Endothelial cell (in vitro differentiated cells): Measurements from ENCODE around the gene TMEM51. TPM values are rescaled to one million over a fixed set of nuclear protein-coding genes. Genes with fewer than 3 reads are reported as not detected.

Experiments
- DNase-seq: peaks from one replicate; pipeline ENCODE4 v3.0.0; 2021; ENCODE audit warnings: low spot score
- H3K27ac Mint-ChIP-seq: one replicate; pipeline ENCODE4 v1.8.0; 2021; ENCODE audit warnings: mixed read lengths, inconsistent platforms; ENCODE audit not compliant: unreplicated experiment
- H3K27me3 Mint-ChIP-seq: one replicate; pipeline ENCODE4 v1.8.0; 2021; ENCODE audit warnings: mild to moderate bottlenecking, moderate library complexity, mixed read lengths, inconsistent platforms; ENCODE audit not compliant: unreplicated experiment
- H3K36me3 Mint-ChIP-seq: one replicate; pipeline ENCODE4 v1.8.0; 2021; ENCODE audit warnings: mild to moderate bottlenecking, low read depth, mixed read lengths, inconsistent platforms; ENCODE audit not compliant: unreplicated experiment
- H3K4me1 Mint-ChIP-seq: one replicate; pipeline ENCODE4 v1.8.0; 2021; ENCODE audit warnings: mild to moderate bottlenecking, mixed read lengths, inconsistent platforms; ENCODE audit not compliant: unreplicated experiment
- H3K4me3 Mint-ChIP-seq: one replicate; pipeline ENCODE4 v1.8.0; 2021; ENCODE audit warnings: mild to moderate bottlenecking, mixed read lengths, inconsistent platforms; ENCODE audit not compliant: unreplicated experiment
- H3K9me3 Mint-ChIP-seq: one replicate; pipeline ENCODE4 v1.8.0; 2021; ENCODE audit warnings: mixed read lengths, inconsistent platforms; ENCODE audit not compliant: unreplicated experiment
- CTCF ChIP-seq: fragments of 200-600 bp; sonication (generic); IDR thresholded peaks from one replicate; pipeline ENCODE4 v1.5.0; 2021; ENCODE audit warnings: antibody characterized with exemption; ENCODE audit not compliant: unreplicated experiment
- total RNA-seq: library from RNA; stranded (reverse); fragmentation: NEBNext Ultra II Directional; extraction: Animal tissue kit (Norgen Biotek cat#: 25700); gene quantifications from one replicate; pipeline ENCODE4 v1.2.1, GENCODE V29; 2021; ENCODE audit not compliant: unreplicated experiment

The TMEM51 gene
- total RNA-seq, 1 donor from 2014 or later = 23.5 TPM

- Mint-ChIP-seq H3K27me3 (no peaks in the 10 kb centered on the region), H3K27ac (no peak overlapping the region), H3K9me3 (no peaks in the 10 kb centered on the region), H3K36me3 (no peaks in the 10 kb centered on the region), H3K4me3 (no peak overlapping the region), H3K4me1 (no peaks in the 10 kb centered on the region)
- no peak for TF ChIP-seq CTCF
- DNase-seq = no peak
Observed at GRCh38 chr1:15120251-15120945, 33.1 kb upstream of the TMEM51 start.

- DNase-seq = no peak
- no peaks in the 10 kb centered on the region for H3K4me1 Mint-ChIP-seq
- H3K4me3 Mint-ChIP-seq = no peak overlapping the region
- no peaks in the 10 kb centered on the region for H3K9me3 Mint-ChIP-seq
- no peaks in the 10 kb centered on the region for H3K27me3 Mint-ChIP-seq
- TF ChIP-seq CTCF = no peak
- H3K27ac Mint-ChIP-seq = no peak overlapping the region
- no peaks in the 10 kb centered on the region for H3K36me3 Mint-ChIP-seq
Observed at GRCh38 chr1:15122331-15122730, 31.2 kb upstream of the TMEM51 start.

- no peak for TF ChIP-seq CTCF
- Mint-ChIP-seq H3K36me3 (no peaks in the 10 kb centered on the region), H3K4me3 (no peak overlapping the region), H3K9me3 (no peaks in the 10 kb centered on the region), H3K4me1 (no peaks in the 10 kb centered on the region), H3K27ac (no peak overlapping the region), H3K27me3 (no peaks in the 10 kb centered on the region)
- no peak for DNase-seq
Observed at GRCh38 chr1:15123270-15123669, 30.3 kb upstream of the TMEM51 start.

GRCh38 chr1:15123925-15124324 is 29.6 kb upstream of the TMEM51 start:
- Mint-ChIP-seq H3K4me3 (no peak overlapping the region), H3K36me3 (no peaks in the 10 kb centered on the region), H3K9me3 (no peaks in the 10 kb centered on the region), H3K27me3 (no peaks in the 10 kb centered on the region), H3K27ac (no peak overlapping the region), H3K4me1 (no peaks in the 10 kb centered on the region)
- DNase-seq = no peak
- TF ChIP-seq CTCF = no peak

GRCh38 chr1:15124362-15125100 is 29.0 kb upstream of the TMEM51 start:
- Mint-ChIP-seq H3K36me3 (peaks cover 3% of the 10 kb centered on the region), H3K27me3 (no peaks in the 10 kb centered on the region), H3K4me1 (no peaks in the 10 kb centered on the region), H3K4me3 (no peak overlapping the region), H3K9me3 (no peaks in the 10 kb centered on the region), H3K27ac (no peak overlapping the region)
- no peak for TF ChIP-seq CTCF
- no peak for DNase-seq
